Mononuclear cell (primary cell): ENCODE measurements around the gene CPED1. TPM values are rescaled to one million over a fixed set of nuclear protein-coding genes. Genes with fewer than 3 reads are reported as not detected.

Experiments
- H3K27me3 ChIP-seq: 2 replicates; pipeline ENCODE4 v1.6.0; 2011; ENCODE audit warnings: low read length, control low read depth; ENCODE audit not compliant: insufficient read depth
- H3K4me1 ChIP-seq: 2 replicates; pipeline ENCODE4 v1.5.1; 2011; ENCODE audit warnings: mild to moderate bottlenecking, low read length, control low read depth; ENCODE audit not compliant: insufficient read depth
- H3K4me3 ChIP-seq: 2 replicates; pipeline ENCODE4 v1.5.1; 2011; ENCODE audit warnings: mild to moderate bottlenecking, low read length, moderate library complexity
- H3K9me3 ChIP-seq: 2 replicates; pipeline ENCODE4 v1.5.1; 2011; ENCODE audit warnings: low read depth, mild to moderate bottlenecking, control low read depth, low read length
- total RNA-seq: library from RNA; depleted of rRNA; stranded (reverse); fragments of >200 nt; gene quantifications from one replicate; pipeline ENCODE4 v1.2.3, GENCODE V29; 2012

Gene CPED1
- total RNA-seq, 1 donor: 4.6 TPM

DNA sequence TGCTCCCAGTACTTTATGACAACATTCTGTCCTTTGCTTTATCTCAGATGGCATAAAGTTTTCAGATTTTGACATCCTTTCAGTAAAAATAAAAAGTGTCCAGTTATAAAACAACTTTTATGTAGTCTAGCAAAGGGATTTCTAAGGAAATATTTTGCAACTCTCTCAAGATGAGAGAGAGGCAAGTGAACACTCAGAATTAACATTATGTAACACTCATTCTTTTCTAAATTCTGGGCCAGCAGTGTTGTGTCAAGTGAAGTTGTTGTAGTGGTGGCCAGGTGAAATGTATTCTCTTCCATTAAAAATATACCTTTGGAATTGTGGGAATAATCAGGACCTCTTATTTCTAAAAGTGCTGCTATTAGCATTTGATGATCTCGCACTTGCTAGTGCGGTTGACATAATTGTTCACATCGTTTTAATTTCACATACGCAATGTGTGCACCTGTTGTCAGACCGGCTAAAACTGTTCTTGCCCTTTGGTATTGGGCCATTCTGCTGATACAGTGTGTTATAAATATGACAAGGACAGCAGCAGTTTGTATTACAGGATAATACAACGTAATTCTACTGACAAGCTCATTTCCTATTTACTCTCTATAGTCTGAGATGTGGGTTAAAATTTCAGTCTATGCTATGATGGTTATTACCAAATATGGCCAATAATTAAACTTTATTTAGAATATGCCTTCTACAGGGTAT is 23.8 kb downstream of the CPED1 start:
- H3K27me3 ChIP-seq: no peaks in the 10 kb centered on the region
- no peaks in the 10 kb centered on the region for H3K9me3 ChIP-seq
- no peak overlapping the region for H3K4me3 ChIP-seq
- no peaks in the 10 kb centered on the region for H3K4me1 ChIP-seq

DNA sequence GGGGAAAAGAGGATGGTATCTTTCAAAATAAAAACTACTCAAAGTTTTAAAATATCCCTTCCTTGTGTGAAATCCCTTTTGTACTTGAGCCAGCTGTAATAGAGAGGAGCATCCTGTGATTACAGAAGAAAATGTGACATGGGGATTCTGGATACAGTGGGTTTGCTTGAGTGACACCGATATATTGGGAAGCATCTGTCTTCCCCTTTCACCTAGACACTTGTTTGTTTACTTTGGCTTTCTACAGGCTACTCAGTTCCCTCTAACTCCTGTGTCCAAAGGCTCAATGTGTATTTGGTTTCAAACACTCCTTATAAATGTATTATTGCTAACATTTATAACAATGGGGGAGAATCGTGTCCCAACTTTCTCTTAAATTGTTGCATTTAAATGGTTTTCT is 24.4 kb downstream of the CPED1 start:
- Histone ChIP-seq H3K9me3 (no peaks in the 10 kb centered on the region), H3K27me3 (no peaks in the 10 kb centered on the region), H3K4me3 (no peak overlapping the region), H3K4me1 (peaks cover 4% of the 10 kb centered on the region)

DNA sequence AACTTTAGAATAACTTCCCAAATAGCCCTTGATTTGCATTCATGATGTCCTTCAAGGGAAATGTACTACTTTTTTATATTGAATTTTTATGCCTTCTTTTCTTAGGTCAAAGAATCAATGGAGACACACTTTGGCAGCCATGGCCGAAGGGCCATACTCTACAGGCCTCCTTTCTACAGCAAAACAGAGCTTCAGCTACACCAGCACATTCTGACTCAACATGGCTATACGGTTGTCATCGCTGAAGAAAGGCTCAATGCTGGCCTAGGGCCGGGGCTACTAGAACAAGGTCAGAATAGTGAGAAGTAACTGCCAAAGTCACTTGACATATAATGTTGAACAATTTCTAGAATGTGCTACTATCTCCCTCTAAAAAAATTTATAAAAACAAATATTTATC is 27.0 kb downstream of the CPED1 start:
- no peaks in the 10 kb centered on the region for H3K27me3 ChIP-seq
- no peak overlapping the region for H3K4me3 ChIP-seq
- no peaks in the 10 kb centered on the region for H3K9me3 ChIP-seq
- peaks cover 21% of the 10 kb centered on the region for H3K4me1 ChIP-seq

DNA sequence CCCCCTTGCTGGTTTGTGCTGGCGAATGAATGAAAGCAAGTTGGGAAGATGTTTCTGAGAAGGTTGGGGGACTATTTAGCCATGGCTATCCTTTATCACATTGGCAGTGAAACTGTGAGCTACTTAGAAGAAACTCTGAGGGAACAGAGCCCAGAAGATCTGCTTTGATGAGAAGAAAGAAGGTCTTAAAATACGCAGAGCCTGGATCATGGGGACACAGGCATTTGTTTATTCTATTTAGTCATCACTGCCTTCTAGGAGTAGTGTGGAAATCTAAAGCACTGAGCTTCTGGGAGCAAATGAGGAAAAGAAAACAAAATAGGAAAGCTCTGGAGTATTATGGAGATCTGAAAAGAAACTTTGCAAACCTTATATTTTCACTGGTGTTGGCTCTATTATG is 28.5 kb downstream of the CPED1 start:
- H3K4me3 ChIP-seq: no peak overlapping the region
- no peaks in the 10 kb centered on the region for H3K9me3 ChIP-seq
- no peaks in the 10 kb centered on the region for H3K27me3 ChIP-seq
- H3K4me1 ChIP-seq: peaks cover 24% of the 10 kb centered on the region

DNA sequence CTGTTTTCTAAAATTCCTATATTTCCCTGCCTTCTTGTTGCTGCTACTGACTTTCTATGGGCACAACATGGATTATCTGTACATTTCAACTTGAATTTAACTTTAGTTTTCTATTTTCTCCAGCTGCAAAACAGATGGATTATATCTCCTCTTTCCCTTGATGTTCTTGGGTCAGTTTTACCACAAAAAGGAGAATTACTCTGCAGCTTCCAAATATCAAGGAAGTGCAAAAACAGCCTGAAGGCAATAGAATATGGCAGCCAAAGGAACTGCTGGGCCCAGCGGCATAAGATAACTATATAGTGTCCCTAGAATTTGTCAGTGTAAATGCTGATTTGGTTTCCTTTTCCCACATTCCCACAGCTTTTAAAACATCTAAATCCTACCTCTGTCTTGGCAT is 29.1 kb downstream of the CPED1 start:
- Histone ChIP-seq H3K27me3 (no peaks in the 10 kb centered on the region), H3K4me3 (no peak overlapping the region), H3K4me1 (peaks cover 28% of the 10 kb centered on the region), H3K9me3 (no peaks in the 10 kb centered on the region)

DNA sequence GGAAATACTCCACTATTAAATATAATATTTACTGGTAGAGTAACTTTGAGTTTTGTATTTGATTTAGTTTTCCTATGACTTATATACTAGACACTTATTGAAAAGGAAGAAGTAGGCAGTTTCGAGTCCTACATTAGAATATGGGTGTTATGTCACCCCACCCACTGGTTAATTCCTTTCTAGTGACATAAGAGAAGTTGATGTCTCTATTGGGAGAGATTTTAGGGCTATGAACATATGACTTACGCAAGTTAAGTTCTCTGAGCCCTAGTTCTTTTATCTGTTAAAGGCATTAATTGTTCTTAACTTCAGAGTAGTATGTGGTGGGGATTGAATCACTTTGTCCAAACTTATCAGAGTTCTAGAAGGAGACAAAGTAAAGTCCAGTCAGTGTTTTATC is 30.5 kb downstream of the CPED1 start:
- no peak overlapping the region for H3K4me3 ChIP-seq
- no peaks in the 10 kb centered on the region for H3K27me3 ChIP-seq
- peaks cover 39% of the 10 kb centered on the region for H3K4me1 ChIP-seq
- H3K9me3 ChIP-seq: no peaks in the 10 kb centered on the region

DNA sequence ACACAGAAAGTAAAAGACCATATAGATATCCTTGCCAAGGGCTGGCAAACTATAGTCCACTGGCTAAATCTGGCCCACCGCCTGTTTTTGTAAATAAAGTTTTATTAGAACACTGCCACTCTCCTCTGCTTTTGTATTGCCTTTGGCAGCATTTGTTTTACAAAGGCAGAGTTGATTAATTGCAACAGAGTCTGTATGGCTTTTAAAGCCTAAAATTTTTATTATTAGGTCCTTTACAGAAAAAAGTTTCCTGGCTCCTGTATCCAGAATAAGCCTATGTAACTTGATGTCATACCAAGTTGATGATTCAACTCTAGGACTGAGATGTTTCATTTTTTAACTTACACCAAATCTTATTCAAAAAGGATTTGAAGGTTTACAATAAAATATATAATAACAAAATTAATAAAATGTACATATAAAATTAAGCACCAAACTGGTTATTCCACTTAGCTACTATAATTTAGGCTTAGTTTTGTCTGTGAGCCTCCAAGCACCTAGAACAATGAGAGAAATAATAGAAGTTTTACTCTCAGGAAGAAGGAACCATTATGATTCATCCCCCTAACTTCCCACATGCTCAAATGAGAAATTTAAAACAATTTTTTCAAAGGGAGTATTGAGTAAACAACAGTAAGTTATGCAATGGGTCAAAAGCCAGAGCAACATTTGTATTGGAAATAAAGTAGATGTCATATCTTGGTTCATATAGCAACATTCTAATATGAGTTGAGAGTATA is 31.9 kb downstream of the CPED1 start:
- Histone ChIP-seq H3K4me3 (no peak overlapping the region), H3K4me1 (peaks cover 46% of the 10 kb centered on the region), H3K27me3 (no peaks in the 10 kb centered on the region), H3K9me3 (no peaks in the 10 kb centered on the region)

DNA sequence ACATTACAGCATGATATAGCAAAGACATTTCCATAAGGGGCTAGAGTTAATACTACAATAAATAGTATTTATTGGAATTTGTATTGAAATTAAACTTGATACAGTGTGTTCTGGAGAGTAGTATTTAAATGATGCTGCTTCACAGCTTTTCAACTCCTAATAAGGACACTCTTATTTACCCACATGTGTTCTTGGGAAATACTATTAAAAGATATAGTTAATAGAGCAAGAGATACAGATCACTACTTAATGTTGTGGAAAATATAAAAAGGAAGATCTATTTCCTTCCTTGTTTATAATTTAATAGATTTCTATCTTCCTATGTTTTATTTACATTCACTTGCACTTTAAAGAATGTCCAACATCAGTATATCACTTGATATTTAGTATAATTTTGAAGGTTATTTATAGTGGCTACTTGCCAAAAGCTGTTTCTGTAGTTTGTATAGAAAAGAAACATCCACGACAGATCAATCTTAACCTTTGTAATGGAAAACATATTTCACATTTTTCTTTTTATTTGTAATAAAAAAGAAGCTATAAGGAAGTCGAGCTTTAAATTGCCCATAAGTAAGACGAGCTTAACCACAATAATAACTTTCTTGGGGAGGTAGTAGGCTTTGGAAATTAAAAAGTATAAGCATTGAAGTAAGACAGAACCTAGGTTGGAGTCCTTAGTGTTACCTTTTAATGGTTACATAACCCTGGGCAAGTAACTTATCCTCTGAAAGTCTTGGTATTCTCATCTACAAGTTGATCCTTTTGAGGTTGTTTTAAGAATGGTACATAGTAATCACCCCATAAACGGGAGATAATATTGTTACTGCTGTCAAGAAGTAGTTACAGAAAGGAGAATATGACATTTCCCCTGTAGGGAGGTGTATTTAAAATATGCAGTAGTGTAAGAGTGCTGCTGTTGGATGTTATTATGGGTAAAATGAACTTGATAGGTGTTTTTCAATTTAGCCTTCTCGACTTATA is 32.8 kb downstream of the CPED1 start:
- no peak overlapping the region for H3K4me3 ChIP-seq
- H3K9me3 ChIP-seq: no peaks in the 10 kb centered on the region
- H3K4me1 ChIP-seq: peaks cover 46% of the 10 kb centered on the region
- H3K27me3 ChIP-seq: no peaks in the 10 kb centered on the region

DNA sequence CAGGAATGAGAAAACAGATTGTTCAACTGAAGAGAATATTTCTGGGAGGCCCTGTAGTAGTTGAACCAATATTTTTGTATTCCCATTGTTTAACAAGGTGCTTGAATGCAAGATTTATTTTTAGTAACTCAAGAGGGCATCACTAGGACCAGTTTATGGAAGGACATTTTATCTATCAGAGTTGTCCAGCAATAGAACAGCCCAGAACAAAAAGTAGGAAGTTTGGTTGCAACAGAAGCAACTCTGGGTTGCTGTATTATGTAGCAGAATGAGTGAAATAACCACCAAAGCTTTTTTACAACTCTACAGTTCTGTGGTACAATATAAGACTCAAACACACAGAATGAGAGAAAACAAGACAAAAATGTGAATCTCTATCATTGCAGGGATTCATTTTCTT is 34.7 kb downstream of the CPED1 start:
- no peaks in the 10 kb centered on the region for H3K27me3 ChIP-seq
- peaks cover 42% of the 10 kb centered on the region for H3K4me1 ChIP-seq
- H3K9me3 ChIP-seq: no peaks in the 10 kb centered on the region
- H3K4me3 ChIP-seq: no peak overlapping the region

DNA sequence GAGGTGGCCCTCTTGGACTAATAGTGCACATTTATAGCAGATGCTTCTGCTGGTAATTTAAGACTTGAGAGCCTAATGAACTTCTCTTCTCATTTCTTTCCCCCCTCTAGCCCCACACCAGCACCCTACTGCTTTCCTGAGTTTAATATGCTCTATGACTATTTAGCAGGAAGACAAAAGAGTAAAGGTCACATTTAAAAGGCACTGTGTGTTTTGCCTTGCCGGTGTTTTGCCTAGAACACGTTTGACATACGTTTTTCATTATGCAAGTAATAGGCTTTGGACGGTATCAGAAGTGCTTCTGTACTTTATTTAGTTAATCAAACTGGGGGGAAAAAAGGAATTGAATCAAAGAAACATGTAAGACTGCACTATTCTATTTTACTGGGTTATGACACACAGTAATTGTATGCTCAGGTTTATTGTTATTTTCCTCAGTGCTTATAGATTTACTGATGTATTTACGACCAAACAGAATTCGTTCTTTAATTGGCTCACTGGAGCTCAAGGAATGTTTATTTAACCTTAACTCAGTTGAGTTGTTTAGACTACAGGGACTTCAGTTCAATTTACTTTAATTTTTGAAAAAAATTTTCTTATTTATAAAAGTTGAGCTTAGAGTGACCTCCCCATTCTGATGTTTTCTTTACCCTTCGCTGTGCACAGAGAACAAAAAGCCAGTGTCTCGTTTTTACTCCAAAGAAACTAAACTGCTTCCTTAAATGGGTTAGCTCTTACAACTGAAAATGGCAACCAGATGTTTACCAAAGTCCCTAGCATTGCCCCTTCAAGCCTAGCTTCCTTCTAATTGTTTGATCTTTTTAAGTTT is 35.4 kb downstream of the CPED1 start:
- Histone ChIP-seq H3K27me3 (no peaks in the 10 kb centered on the region), H3K9me3 (no peaks in the 10 kb centered on the region), H3K4me1 (peaks cover 38% of the 10 kb centered on the region), H3K4me3 (no peak overlapping the region)

DNA sequence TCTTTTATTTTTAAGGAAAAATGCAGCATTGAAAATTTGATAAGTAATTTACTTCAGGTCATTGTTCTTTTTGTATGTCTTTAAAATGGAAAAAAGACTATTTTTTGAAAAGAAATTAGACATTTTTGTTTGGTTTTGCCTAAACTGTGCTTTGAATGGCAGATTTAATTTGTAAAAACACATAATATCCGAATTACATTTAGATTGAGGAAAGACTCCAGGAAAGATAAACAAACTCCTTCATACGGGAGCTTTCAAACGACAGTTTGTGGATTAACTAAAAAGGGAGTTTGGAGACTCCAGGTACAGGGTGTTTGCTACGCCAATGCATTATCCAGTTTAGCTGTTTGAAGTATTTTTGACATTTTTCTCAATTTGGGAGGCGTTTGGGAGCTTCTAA is 36.1 kb downstream of the CPED1 start:
- Histone ChIP-seq H3K4me3 (no peak overlapping the region), H3K27me3 (no peaks in the 10 kb centered on the region), H3K9me3 (no peaks in the 10 kb centered on the region), H3K4me1 (peaks cover 32% of the 10 kb centered on the region)

DNA sequence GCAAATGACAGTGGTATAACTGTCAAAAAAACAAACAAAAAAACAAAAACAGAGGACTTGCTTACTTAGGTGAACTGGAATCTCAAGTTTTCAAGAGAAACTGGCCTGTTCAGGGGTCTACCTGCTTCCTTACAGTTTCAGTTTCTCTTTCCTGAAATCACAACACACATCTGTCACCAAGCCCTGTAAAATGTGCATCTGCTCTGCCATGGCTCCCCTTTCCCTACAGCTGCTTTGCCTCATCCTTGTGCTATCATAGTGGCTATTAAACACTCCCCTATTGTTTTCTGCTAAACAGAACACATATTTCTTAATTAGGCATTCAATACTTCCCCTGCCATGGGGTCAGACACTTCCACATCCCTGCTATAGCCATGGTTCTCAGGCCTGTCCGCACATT is 37.6 kb downstream of the CPED1 start:
- Histone ChIP-seq H3K4me3 (no peak overlapping the region), H3K4me1 (peaks cover 25% of the 10 kb centered on the region), H3K27me3 (no peaks in the 10 kb centered on the region), H3K9me3 (no peaks in the 10 kb centered on the region)

DNA sequence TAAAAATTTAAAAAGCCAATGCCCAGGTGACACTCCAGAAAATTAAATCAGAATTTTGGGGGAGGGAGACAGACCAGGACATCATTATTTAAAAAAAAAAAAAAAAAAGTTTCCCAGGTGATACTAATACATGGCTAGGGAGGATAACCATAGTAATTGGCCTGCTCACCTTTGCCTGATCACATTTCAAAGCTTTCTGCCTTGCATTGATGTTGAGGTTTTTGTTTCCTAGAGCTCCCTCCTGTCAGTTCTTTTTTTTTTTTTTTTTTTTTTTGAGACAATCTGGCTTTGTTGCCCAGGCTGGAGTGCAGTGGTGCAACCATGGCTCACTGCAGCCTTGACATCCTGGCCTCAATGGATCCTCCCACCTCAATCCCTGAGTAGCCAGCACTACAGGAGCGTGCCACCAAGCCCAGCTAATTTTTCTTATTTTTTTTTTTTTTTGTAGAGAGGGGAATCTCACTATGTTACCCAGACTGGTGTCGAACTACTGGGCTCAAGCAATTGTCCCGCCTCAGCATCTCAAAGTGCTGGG is 38.1 kb downstream of the CPED1 start:
- Histone ChIP-seq H3K4me3 (no peak overlapping the region), H3K4me1 (peaks cover 23% of the 10 kb centered on the region), H3K9me3 (no peaks in the 10 kb centered on the region), H3K27me3 (no peaks in the 10 kb centered on the region)
